Activated CD4-positive, alpha-beta memory T cell treated with anti-CD3 and anti-CD28 coated beads for 36 hours (primary cell): Measurements from ENCODE around the gene DPYSL5. TPM values are rescaled to one million over a fixed set of nuclear protein-coding genes. Genes with fewer than 3 reads are reported as not detected.

Experiments used
- CTCF ChIA-PET: fragments of 350-600 bp; sonication (Branson Sonifier 250); formaldehyde crosslinking; loops from one replicate; lab custom pipeline; 2021; ENCODE audit warnings: antibody characterized with exemption, inconsistent platforms; lab: Charles Lee
- POLR2A ChIA-PET: fragments of 350-600 bp; sonication (Branson Sonifier 250); formaldehyde crosslinking; loops from one replicate; lab custom pipeline; 2021; ENCODE audit warnings: antibody characterized with exemption; lab: Charles Lee
- DNase-seq: peaks from one replicate; pipeline ENCODE4 v3.0.0-alpha.2; 2020
- H3K27ac Mint-ChIP-seq: one replicate; pipeline ENCODE4 v1.8.0; 2021; ENCODE audit warnings: mixed read lengths
- H3K27me3 Mint-ChIP-seq: one replicate; pipeline ENCODE4 v1.8.0; 2021; ENCODE audit warnings: mixed read lengths
- H3K36me3 Mint-ChIP-seq: one replicate; pipeline ENCODE4 v1.8.0; 2021; ENCODE audit warnings: mixed read lengths
- H3K4me1 Mint-ChIP-seq: one replicate; pipeline ENCODE4 v1.8.0; 2021; ENCODE audit warnings: low read depth, mixed read lengths
- H3K4me3 Mint-ChIP-seq: one replicate; pipeline ENCODE4 v1.8.0; 2021; ENCODE audit warnings: mild to moderate bottlenecking, mixed read lengths
- H3K9me3 Mint-ChIP-seq: one replicate; pipeline ENCODE4 v1.8.0; 2021; ENCODE audit warnings: mixed read lengths
- intact Hi-C: fragments of 100-400 bp; cut with micrococcal nuclease; formaldehyde crosslinking; loops from one replicate; pipeline ENCODE4 v1.15.1; 2023
- total RNA-seq, 2 experiments: library from RNA; stranded (reverse); gene quantifications; one replicate each; pipeline ENCODE4 v1.2.3, GENCODE V29; 2021

The DPYSL5 gene
- total RNA-seq, 2 experiments from 2014 or later, result not detected

GRCh38 chr2:26861610-26862224 is 13.8 kb downstream of the DPYSL5 start:
- Mint-ChIP-seq H3K9me3 (no peaks in the 10 kb centered on the region), H3K4me1 (no peaks in the 10 kb centered on the region), H3K36me3 (no peaks in the 10 kb centered on the region), H3K27me3 (peaks cover 23% of the 10 kb centered on the region), H3K27ac (no peak overlapping the region), H3K4me3 (no peak overlapping the region)
- DNase-seq, result no peak
- ChIA-PET CTCF (interaction anchor here (1.3 kb wide), 1 partner anchor 16 kb away, joined by 6 read pairs; no protein-coding TSS in a partner anchor), POLR2A (no interaction called here)
- intact Hi-C loops, result no loop called here

DNA sequence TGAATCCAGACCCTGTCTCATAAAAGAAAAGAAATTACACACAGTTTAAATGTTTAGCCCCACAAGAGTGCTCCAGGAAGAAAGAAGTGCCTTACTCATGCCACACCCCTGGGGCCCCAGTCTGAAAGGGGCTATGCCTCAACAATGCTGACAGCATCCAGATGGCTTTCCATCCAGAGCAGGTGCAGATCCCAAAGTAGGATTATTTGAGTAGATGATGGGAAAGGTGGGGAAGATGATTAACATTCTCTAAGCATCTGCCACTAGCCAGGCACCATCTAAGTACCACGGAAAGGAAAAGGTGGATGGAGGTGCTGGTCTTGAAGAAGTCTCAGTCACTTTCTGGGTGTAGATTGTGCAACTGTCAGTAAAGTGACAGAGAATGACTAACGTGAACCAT is 16.3 kb downstream of the DPYSL5 start:
- POLR2A ChIA-PET, result no interaction called here
- Mint-ChIP-seq H3K9me3 (no peaks in the 10 kb centered on the region), H3K27ac (no peak overlapping the region), H3K4me3 (no peak overlapping the region), H3K36me3 (no peaks in the 10 kb centered on the region), H3K4me1 (no peaks in the 10 kb centered on the region), H3K27me3 (peaks cover 24% of the 10 kb centered on the region)
- DNase-seq, result no peak
- CTCF ChIA-PET, result no interaction called here
- intact Hi-C loops, result no loop called here

DNA sequence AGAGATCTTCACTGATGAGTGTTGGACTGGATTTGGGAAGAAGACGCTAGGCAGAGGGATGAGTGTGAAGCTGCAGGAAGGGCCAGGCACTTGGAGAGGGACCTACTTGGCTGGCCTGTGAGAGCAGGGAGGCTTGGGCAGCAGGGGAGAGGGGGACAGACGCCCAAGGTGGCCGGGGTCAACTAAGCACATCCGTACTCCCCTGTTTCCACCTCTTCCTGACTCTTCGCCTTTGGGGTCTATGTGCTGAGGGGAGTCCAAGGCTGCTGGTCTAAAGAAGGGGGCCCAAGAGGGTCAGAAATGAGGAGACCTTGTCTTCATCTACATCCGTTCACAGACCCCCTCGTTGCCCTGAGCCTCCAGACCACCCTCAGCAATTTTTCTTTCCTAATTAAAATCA is 16.7 kb downstream of the DPYSL5 start:
- intact Hi-C loops, result no loop called here
- Mint-ChIP-seq H3K36me3 (no peaks in the 10 kb centered on the region), H3K4me1 (no peaks in the 10 kb centered on the region)

GRCh38 chr2:26870585-26871095 is 22.7 kb downstream of the DPYSL5 start:
- Mint-ChIP-seq H3K9me3 (no peaks in the 10 kb centered on the region), H3K27me3 (peaks cover 14% of the 10 kb centered on the region), H3K27ac (no peak overlapping the region), H3K36me3 (no peaks in the 10 kb centered on the region), H3K4me1 (no peaks in the 10 kb centered on the region), H3K4me3 (no peak overlapping the region)
- CTCF ChIA-PET, result interaction anchor here (0.7 to 1.1 kb wide), 2 partner anchors 25 to 146 kb away, joined by 4 to 5 read pairs; no protein-coding TSS in a partner anchor
- DNase-seq, result no peak
- intact Hi-C loops, result no loop called here
- POLR2A ChIA-PET, result no interaction called here

More for the DNA sequence above, 16.7 kb downstream of the DPYSL5 start:
- no peak for DNase-seq
- peaks cover 22% of the 10 kb centered on the region for H3K27me3 Mint-ChIP-seq
- CTCF ChIA-PET, result no interaction called here
- H3K4me3 Mint-ChIP-seq, result no peak overlapping the region
- POLR2A ChIA-PET, result no interaction called here
- H3K9me3 Mint-ChIP-seq, result no peaks in the 10 kb centered on the region
- no peak overlapping the region for H3K27ac Mint-ChIP-seq

- peaks cover 9% of the 10 kb centered on the region for H3K27me3 Mint-ChIP-seq
- POLR2A ChIA-PET, result no interaction called here
- H3K36me3 Mint-ChIP-seq, result no peaks in the 10 kb centered on the region
- no peaks in the 10 kb centered on the region for H3K9me3 Mint-ChIP-seq
- H3K27ac Mint-ChIP-seq, result no peak overlapping the region
- CTCF ChIA-PET, result interaction anchor here (1.4 kb wide), 1 partner anchor 126 kb away, joined by 3 read pairs; no protein-coding TSS in a partner anchor
- no peaks in the 10 kb centered on the region for H3K4me1 Mint-ChIP-seq
- intact Hi-C loops, result no loop called here
- DNase-seq, result no peak
- no peak overlapping the region for H3K4me3 Mint-ChIP-seq
Observed at GRCh38 chr2:26873286-26873983, 25.5 kb downstream of the DPYSL5 start.

- H3K36me3 Mint-ChIP-seq, result no peaks in the 10 kb centered on the region
- ChIA-PET CTCF (interaction anchor here (0.8 kb wide), 1 partner anchor 28 kb away, joined by 3 read pairs; no protein-coding TSS in a partner anchor), POLR2A (interaction anchor here (0.6 kb wide), 1 partner anchor 278 kb away, joined by 3 read pairs; no protein-coding TSS in a partner anchor)
- no peak overlapping the region for H3K27ac Mint-ChIP-seq
- peaks cover 9% of the 10 kb centered on the region for H3K27me3 Mint-ChIP-seq
- no peak for DNase-seq
- no peaks in the 10 kb centered on the region for H3K9me3 Mint-ChIP-seq
- intact Hi-C loops, result no loop called here
- H3K4me1 Mint-ChIP-seq, result no peaks in the 10 kb centered on the region
- H3K4me3 Mint-ChIP-seq, result no peak overlapping the region
Observed at GRCh38 chr2:26874514-26874913, 26.6 kb downstream of the DPYSL5 start.

DNA sequence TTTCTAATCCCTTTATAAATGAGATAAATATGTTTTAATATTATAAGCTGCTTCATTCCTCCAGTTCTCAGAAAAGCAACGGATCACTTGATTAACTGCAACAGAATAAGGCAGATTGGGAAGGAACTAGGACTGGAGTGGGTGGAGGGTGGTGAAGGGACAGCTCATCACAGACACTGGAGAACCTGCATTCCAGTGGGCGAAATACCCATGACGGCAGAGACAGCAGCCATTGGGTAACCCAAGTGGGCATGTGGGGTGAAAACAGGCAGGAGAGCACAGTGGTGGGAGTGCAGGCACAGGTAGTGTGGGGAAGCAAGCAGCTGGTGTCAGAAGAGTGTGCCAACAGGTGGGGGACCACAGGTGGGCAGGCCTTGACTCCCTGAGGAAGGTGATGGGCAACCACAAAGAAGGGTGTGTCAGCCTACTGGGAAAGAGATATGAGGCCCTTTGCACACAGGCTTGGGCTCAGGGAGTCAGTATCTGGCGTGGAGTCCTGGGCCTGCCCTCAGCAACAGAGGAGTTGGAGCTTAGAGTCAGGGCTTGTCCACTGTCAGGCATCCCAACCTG is 27.2 kb downstream of the DPYSL5 start:
- H3K27ac Mint-ChIP-seq, result no peak overlapping the region
- H3K9me3 Mint-ChIP-seq, result no peaks in the 10 kb centered on the region
- CTCF ChIA-PET, result interaction anchor here (0.8 kb wide), 1 partner anchor 29 kb away, joined by 3 read pairs; no protein-coding TSS in a partner anchor
- H3K4me3 Mint-ChIP-seq, result no peak overlapping the region
- H3K4me1 Mint-ChIP-seq, result no peaks in the 10 kb centered on the region
- H3K36me3 Mint-ChIP-seq, result no peaks in the 10 kb centered on the region
- POLR2A ChIA-PET, result no interaction called here
- H3K27me3 Mint-ChIP-seq, result peaks cover 7% of the 10 kb centered on the region
- intact Hi-C loops, result no loop called here
- DNase-seq, result no peak

DNA sequence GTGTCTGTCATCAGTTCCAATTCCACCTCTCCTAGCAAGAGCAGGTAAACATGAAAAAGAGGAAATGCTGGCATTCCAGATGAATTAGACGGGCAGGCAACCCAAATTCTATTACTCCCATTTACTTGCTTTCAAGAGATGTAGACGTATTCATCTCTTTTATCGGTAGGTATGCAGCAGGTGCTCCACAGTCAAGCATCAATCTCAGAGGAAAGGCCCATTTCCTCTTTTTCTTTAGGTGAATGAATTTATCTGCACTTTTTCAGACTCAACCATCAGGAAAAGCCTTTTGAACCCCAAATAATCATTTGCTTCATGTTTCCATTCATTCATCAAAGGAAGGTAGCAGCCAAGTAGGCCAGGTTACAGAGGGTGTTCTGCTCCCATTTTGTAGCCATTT is 27.9 kb downstream of the DPYSL5 start:
- H3K4me1 Mint-ChIP-seq, result no peaks in the 10 kb centered on the region

GRCh38 chr2:26876260-26876659 is 28.3 kb downstream of the DPYSL5 start:
- DNase-seq, result no peak
- POLR2A ChIA-PET, result no interaction called here

More for the DNA sequence above, 27.9 kb downstream of the DPYSL5 start:
- H3K27me3 Mint-ChIP-seq, result peaks cover 11% of the 10 kb centered on the region
- no peak overlapping the region for H3K27ac Mint-ChIP-seq
- ChIA-PET CTCF (no interaction called here), POLR2A (no interaction called here)
- H3K9me3 Mint-ChIP-seq, result no peaks in the 10 kb centered on the region
- intact Hi-C loops, result no loop called here
- no peak for DNase-seq
- no peak overlapping the region for H3K4me3 Mint-ChIP-seq
- H3K36me3 Mint-ChIP-seq, result no peaks in the 10 kb centered on the region

GRCh38 chr2:26877276-26877675 is 29.3 kb downstream of the DPYSL5 start:
- Mint-ChIP-seq H3K36me3 (no peaks in the 10 kb centered on the region), H3K9me3 (no peaks in the 10 kb centered on the region), H3K27me3 (peaks cover 6% of the 10 kb centered on the region), H3K4me1 (no peaks in the 10 kb centered on the region), H3K4me3 (no peak overlapping the region), H3K27ac (no peak overlapping the region)
- no peak for DNase-seq
- ChIA-PET POLR2A (no interaction called here), CTCF (no interaction called here)
- intact Hi-C loops, result no loop called here

More at GRCh38 chr2:26876260-26876659, 28.3 kb downstream of the DPYSL5 start:
- H3K27ac Mint-ChIP-seq, result no peak overlapping the region
- H3K4me1 Mint-ChIP-seq, result no peaks in the 10 kb centered on the region
- CTCF ChIA-PET, result no interaction called here
- no peaks in the 10 kb centered on the region for H3K9me3 Mint-ChIP-seq
- H3K36me3 Mint-ChIP-seq, result no peaks in the 10 kb centered on the region
- no peak overlapping the region for H3K4me3 Mint-ChIP-seq
- H3K27me3 Mint-ChIP-seq, result peaks cover 11% of the 10 kb centered on the region
- intact Hi-C loops, result no loop called here

DNA sequence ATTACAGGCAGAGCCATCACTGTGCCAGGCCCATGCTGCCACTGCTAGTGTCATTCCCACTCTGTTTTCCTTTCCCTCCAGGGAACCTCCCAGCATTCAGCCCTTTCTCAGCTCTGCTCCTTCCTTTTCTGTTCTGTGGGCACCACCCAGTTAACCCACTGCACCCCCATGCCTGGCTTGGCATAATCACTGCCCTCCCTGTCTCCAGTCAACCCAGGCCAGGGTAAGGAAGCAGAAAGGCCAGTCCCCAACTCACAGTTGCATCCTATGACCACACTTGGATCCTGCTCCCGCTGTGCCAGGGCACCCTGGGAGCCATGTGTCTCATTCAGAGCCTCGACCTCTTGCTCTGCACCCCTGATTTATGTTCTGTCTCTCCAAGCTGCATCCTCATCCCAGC is 32.2 kb downstream of the DPYSL5 start:
- Mint-ChIP-seq H3K27ac (no peak overlapping the region), H3K9me3 (no peaks in the 10 kb centered on the region), H3K36me3 (no peaks in the 10 kb centered on the region), H3K4me3 (no peak overlapping the region), H3K4me1 (no peaks in the 10 kb centered on the region), H3K27me3 (peaks cover 11% of the 10 kb centered on the region)
- intact Hi-C loops, result no loop called here
- POLR2A ChIA-PET, result no interaction called here
- CTCF ChIA-PET, result no interaction called here
- no peak for DNase-seq

DNA sequence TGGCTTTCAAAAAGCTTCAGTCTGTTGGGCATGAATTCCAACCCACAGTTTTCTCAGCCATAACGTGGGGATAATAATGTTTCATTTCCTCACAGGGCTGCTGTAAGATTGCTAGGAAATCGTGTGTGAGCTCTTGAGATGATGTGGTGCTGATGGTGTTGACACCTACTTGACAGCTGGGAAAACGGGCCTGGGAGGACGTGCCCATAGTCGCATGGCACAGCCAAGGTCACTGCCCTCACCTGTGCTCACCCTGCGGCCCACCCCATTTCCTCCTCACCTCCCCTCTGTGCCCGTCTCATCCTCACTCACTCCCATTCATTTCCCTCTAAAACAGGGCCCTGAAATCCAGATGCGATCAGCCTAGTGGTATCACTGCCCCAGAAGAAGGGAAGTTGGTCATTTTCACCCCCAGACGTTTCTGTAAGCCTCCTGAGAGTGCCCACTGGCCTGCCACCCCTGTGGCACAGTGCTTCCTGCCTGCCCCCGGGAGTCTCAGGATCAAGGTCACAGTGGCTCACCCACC is 33.0 kb downstream of the DPYSL5 start:
- Mint-ChIP-seq H3K9me3 (no peaks in the 10 kb centered on the region), H3K4me1 (no peaks in the 10 kb centered on the region), H3K27me3 (peaks cover 11% of the 10 kb centered on the region), H3K36me3 (no peaks in the 10 kb centered on the region), H3K4me3 (no peak overlapping the region), H3K27ac (no peak overlapping the region)
- CTCF ChIA-PET, result no interaction called here
- intact Hi-C loops, result no loop called here
- POLR2A ChIA-PET, result no interaction called here
- no peak for DNase-seq
